CMK (cell line): ENCODE data around the gene TRAP1.
"Not testable (repeated sequence)": the region's sequence is repeated elsewhere in the genome, so short reads cannot be mapped to it uniquely, and the experiment has no call there.

ENCODE experiments used
- DNase-seq: peaks from one replicate; pipeline ENCODE4 v3.0.0-alpha.2; 2010; ENCODE audit warnings: low read depth

The TRAP1 gene

GRCh38 chr16:3611146-3611975, 106.0 kb downstream of the TRAP1 start, which contains the start of gene SLX4:
SLX4 (minus strand) TSS chr16:3611606; CDS start chr16:3608964, 2,642 bp downstream.
- DNase-seq, result peak; percentile 86

DNA sequence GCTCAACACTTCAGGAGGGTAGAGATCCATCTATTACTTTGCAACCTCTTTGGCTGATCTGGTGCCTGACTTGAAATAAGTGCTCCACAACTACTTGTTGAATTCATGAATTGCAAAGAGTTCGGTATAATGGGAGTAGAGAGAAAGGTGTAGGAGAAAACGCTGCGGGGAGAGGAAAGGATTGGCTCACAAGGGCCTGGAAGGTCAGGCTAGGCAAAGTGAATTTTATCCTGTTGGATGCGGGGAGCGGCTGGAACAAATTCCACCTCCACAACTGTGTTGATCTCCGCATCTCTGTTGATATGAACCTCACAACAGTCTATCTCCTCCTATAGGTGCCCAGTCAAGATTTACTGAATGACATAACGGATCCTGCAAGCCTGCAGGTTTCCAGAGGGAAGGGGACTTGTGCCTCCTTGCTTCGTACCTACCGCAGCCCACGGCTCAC, 106.6 kb downstream of the TRAP1 start:
- no peak for DNase-seq

- no peak for DNase-seq
Observed at GRCh38 chr16:3609895-3610697, 107.2 kb downstream of the TRAP1 start.

- DNase-seq, result not testable (repeated sequence)
Observed at GRCh38 chr16:3608976-3609375, 108.3 kb downstream of the TRAP1 start.

GRCh38 chr16:3608069-3608468, 109.3 kb downstream of the TRAP1 start:
- DNase-seq, result no peak
